ENCODE data around the gene CASP5.
"Not testable (repeated sequence)": the region's sequence is repeated elsewhere in the genome, so short reads cannot be mapped to it uniquely, and the experiment has no call there.

CASP5 gene

GRCh38 chr11:105023003-105023402, at the start of gene CASP5:
CASP5 (minus strand) TSS chr11:105023168; CDS start chr11:105023136, 32 bp downstream.
- Histone ChIP-seq H3F3A (ENCODE audit: control insufficient read depth, insufficient read depth) (no peaks in the 10 kb centered on the region), H3K9me2 (replicated peaks; ENCODE audit: control insufficient read depth, low read length) (no peaks in the 10 kb centered on the region), H3K4me2 (ENCODE audit: low read length) (no peak within 1 kb of the TSS), H3K27ac (ENCODE audit: low read depth, low read length) (no peak within 1 kb of the TSS), H4K20me1 (ENCODE audit: control insufficient read depth, insufficient read depth, low read depth, low read length) (no peaks in the 10 kb centered on the region), H3K27me3 (ENCODE audit: control insufficient read depth, low read length) (no peaks in the 10 kb centered on the region), H3K4me3 (ENCODE audit: low read length) (no peak within 1 kb of the TSS), H3K4me1 (ENCODE audit: control insufficient read depth, low read length) (0 out of 2 replicates have a peak, but pooled peaks cover 5% of the 10 kb centered on the region), H3K36me3 (ENCODE audit: control insufficient read depth, low read length) (no peaks in the 10 kb centered on the region), H3K9me3 (ENCODE audit: control insufficient read depth, insufficient read depth, low read length) (no peaks in the 10 kb centered on the region), H3K79me2 (ENCODE audit: control insufficient read depth, low read length) (no peaks in the 10 kb centered on the region)
- no peak for TF ChIP-seq EZH2phosphoT487 (IDR thresholded peaks at IDR 0.05; ENCODE audit: borderline replicate concordance, low read length)

DNA sequence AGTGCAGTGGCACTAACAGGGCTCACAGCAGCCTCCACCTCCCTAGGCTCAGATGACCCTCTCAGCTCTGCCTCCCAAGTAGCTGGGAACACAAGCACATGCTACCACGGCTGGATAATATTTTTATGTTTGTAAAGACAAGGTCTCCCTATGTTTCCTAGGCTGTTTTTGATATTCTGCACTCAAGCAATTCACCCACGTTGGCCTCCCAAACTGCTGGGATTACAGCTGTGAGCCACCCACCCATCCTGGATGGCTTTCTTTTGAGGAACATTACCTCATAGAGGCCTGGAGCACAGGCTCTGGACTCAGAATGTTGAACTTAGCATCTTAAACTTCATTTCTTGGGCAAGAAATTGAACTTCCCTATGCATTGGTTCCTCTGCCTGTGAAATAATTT, 49.1 kb upstream of the CASP5 start:
- H3F3A ChIP-seq (ENCODE audit: control insufficient read depth, insufficient read depth); H3K9me3 ChIP-seq (ENCODE audit: control insufficient read depth, insufficient read depth, low read length); H3K27me3 ChIP-seq (ENCODE audit: control insufficient read depth, low read length); H3K9me2 ChIP-seq (replicated peaks; ENCODE audit: control insufficient read depth, low read length); H3K27ac ChIP-seq (ENCODE audit: low read depth, low read length); H3K79me2 ChIP-seq (ENCODE audit: control insufficient read depth, low read length); H3K4me3 ChIP-seq (ENCODE audit: low read length); H3K36me3 ChIP-seq (ENCODE audit: control insufficient read depth, low read length); H3K4me1 ChIP-seq (ENCODE audit: control insufficient read depth, low read length); H4K20me1 ChIP-seq (ENCODE audit: control insufficient read depth, insufficient read depth, low read depth, low read length); H3K4me2 ChIP-seq (ENCODE audit: low read length): not testable (repeated sequence)

GRCh38 chr11:105071089-105071732, 48.2 kb upstream of the CASP5 start:
- Histone ChIP-seq H3K36me3 (ENCODE audit: control insufficient read depth, low read length) (no peaks in the 10 kb centered on the region), H3F3A (ENCODE audit: control insufficient read depth, insufficient read depth) (no peaks in the 10 kb centered on the region), H3K27ac (ENCODE audit: low read depth, low read length) (no peak overlapping the region), H3K4me3 (ENCODE audit: low read length) (no peak overlapping the region), H3K4me2 (ENCODE audit: low read length) (no peak overlapping the region), H3K79me2 (ENCODE audit: control insufficient read depth, low read length) (no peaks in the 10 kb centered on the region), H3K27me3 (ENCODE audit: control insufficient read depth, low read length) (no peaks in the 10 kb centered on the region), H3K9me2 (replicated peaks; ENCODE audit: control insufficient read depth, low read length) (no peaks in the 10 kb centered on the region), H4K20me1 (ENCODE audit: control insufficient read depth, insufficient read depth, low read depth, low read length) (no peaks in the 10 kb centered on the region), H3K4me1 (ENCODE audit: control insufficient read depth, low read length) (no peaks in the 10 kb centered on the region), H3K9me3 (ENCODE audit: control insufficient read depth, insufficient read depth, low read length) (no peaks in the 10 kb centered on the region)
- TF ChIP-seq EZH2phosphoT487 (IDR thresholded peaks at IDR 0.05; ENCODE audit: borderline replicate concordance, low read length) (no peak), CTCF (IDR thresholded peaks at IDR 0.05; ENCODE audit: low read depth, low read length, poor library complexity, severe bottlenecking) (no peak)

- Histone ChIP-seq H3K4me3 (ENCODE audit: low read length) (no peak overlapping the region), H3K4me1 (ENCODE audit: control insufficient read depth, low read length) (no peaks in the 10 kb centered on the region), H3F3A (ENCODE audit: control insufficient read depth, insufficient read depth) (no peaks in the 10 kb centered on the region), H3K27ac (ENCODE audit: low read depth, low read length) (no peak overlapping the region), H4K20me1 (ENCODE audit: control insufficient read depth, insufficient read depth, low read depth, low read length) (no peaks in the 10 kb centered on the region), H3K79me2 (ENCODE audit: control insufficient read depth, low read length) (no peaks in the 10 kb centered on the region), H3K9me2 (replicated peaks; ENCODE audit: control insufficient read depth, low read length) (no peaks in the 10 kb centered on the region), H3K9me3 (ENCODE audit: control insufficient read depth, insufficient read depth, low read length) (no peaks in the 10 kb centered on the region), H3K4me2 (ENCODE audit: low read length) (no peak overlapping the region), H3K36me3 (ENCODE audit: control insufficient read depth, low read length) (no peaks in the 10 kb centered on the region), H3K27me3 (ENCODE audit: control insufficient read depth, low read length) (no peaks in the 10 kb centered on the region)
- TF ChIP-seq CTCF (IDR thresholded peaks at IDR 0.05; ENCODE audit: low read depth, low read length, poor library complexity, severe bottlenecking) (no peak), EZH2phosphoT487 (IDR thresholded peaks at IDR 0.05; ENCODE audit: borderline replicate concordance, low read length) (no peak)
Observed at GRCh38 chr11:105070306-105070705, 47.3 kb upstream of the CASP5 start.

DNA sequence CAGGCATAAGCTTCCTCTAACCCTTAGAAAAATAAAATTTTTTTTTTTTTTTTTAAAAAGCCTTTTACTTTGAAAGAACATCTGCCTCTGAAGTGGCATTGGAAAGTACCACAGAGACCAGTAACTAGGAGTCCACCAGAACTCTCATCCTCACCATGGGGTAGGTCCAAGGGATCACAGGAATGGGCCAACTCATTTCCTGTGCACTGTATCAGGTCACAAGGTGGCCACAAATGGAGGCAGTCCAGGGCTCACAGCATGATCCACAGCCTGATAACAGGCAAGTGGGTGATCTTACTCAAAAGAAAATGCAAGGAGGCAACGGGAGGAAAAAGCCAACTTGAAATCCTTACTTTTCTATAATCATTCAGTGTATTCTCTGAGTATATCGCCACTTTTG, 46.8 kb upstream of the CASP5 start:
- H3K36me3 ChIP-seq (ENCODE audit: control insufficient read depth, low read length); H3K4me1 ChIP-seq (ENCODE audit: control insufficient read depth, low read length); H3K4me3 ChIP-seq (ENCODE audit: low read length); H3F3A ChIP-seq (ENCODE audit: control insufficient read depth, insufficient read depth); H3K27me3 ChIP-seq (ENCODE audit: control insufficient read depth, low read length); H3K9me3 ChIP-seq (ENCODE audit: control insufficient read depth, insufficient read depth, low read length); H4K20me1 ChIP-seq (ENCODE audit: control insufficient read depth, insufficient read depth, low read depth, low read length); H3K9me2 ChIP-seq (replicated peaks; ENCODE audit: control insufficient read depth, low read length); H3K27ac ChIP-seq (ENCODE audit: low read depth, low read length); H3K79me2 ChIP-seq (ENCODE audit: control insufficient read depth, low read length); H3K4me2 ChIP-seq (ENCODE audit: low read length): not testable (repeated sequence)

DNA sequence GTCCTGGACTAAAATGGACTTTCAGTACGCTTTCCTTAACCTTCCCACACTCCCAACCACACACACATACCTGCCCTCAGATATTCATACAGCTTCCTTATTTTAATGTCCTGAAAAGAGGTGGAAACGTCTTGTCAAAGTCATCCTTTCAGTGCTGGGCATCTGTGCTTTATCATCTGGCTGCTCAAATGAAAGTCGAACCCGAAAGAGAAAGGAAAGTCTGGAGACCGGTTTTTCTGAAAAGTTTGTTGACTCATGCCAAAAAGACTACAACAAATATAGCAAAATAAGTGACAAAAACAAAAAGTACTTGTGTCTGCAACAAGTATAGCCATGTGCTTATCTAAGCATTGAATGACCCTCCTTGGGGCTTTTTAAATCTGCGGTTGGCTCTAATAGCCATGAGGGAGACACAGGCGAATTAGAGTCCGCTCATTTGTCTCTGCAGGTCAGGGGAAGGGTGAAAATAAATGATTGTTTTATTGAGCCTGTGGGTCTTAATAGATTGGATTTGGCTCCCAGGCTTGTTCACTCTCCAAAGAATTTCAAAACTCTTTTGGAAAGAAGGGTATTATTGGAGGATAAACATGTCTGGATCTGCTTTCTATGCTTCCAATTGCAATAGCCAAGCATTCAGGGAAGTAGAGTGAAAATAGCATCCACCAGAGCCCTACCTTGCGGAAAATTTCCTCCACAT, 40.4 kb upstream of the CASP5 start:
- not testable (repeated sequence) for H3K27ac ChIP-seq (ENCODE audit: low read depth, low read length); H3F3A ChIP-seq (ENCODE audit: control insufficient read depth, insufficient read depth); H3K9me2 ChIP-seq (replicated peaks; ENCODE audit: control insufficient read depth, low read length); H3K4me2 ChIP-seq (ENCODE audit: low read length); H3K9me3 ChIP-seq (ENCODE audit: control insufficient read depth, insufficient read depth, low read length); H3K27me3 ChIP-seq (ENCODE audit: control insufficient read depth, low read length); H3K4me1 ChIP-seq (ENCODE audit: control insufficient read depth, low read length); H3K4me3 ChIP-seq (ENCODE audit: low read length); H4K20me1 ChIP-seq (ENCODE audit: control insufficient read depth, insufficient read depth, low read depth, low read length); H3K79me2 ChIP-seq (ENCODE audit: control insufficient read depth, low read length); H3K36me3 ChIP-seq (ENCODE audit: control insufficient read depth, low read length)
